NCI-H2227 treated with DMSO at 0.1 percent for 48 hours (cell line): Measurements from ENCODE around the gene EMILIN2.

Source experiments
- DNase-seq: peaks from one replicate; lab custom pipeline; 2025; lab: John Stamatoyannopoulos, UW

The EMILIN2 gene

GRCh38 chr18:2900684-2901422, 54.0 kb downstream of the EMILIN2 start:
- no peak for DNase-seq

GRCh38 chr18:2901423-2901985, 54.7 kb downstream of the EMILIN2 start:
- DNase-seq: no peak

GRCh38 chr18:2902327-2902726, 55.5 kb downstream of the EMILIN2 start:
- no peak for DNase-seq

- no peak for DNase-seq
Observed at GRCh38 chr18:2903006-2903405, 56.2 kb downstream of the EMILIN2 start.

GRCh38 chr18:2905854-2906703, 59.3 kb downstream of the EMILIN2 start:
- DNase-seq: peak; percentile 21

- DNase-seq: peak; percentile 18
Observed at GRCh38 chr18:2906704-2907549, 60.1 kb downstream of the EMILIN2 start.

- DNase-seq: no peak
Observed at GRCh38 chr18:2907550-2908135, 60.8 kb downstream of the EMILIN2 start.

- no peak for DNase-seq
Observed at GRCh38 chr18:2908166-2908945, 61.5 kb downstream of the EMILIN2 start.

- no peak for DNase-seq
Observed at GRCh38 chr18:2908946-2909335, 62.1 kb downstream of the EMILIN2 start.

- no peak for DNase-seq
Observed at GRCh38 chr18:2909431-2910140, 62.8 kb downstream of the EMILIN2 start.

- DNase-seq: no peak
Observed at GRCh38 chr18:2910261-2910660, 63.5 kb downstream of the EMILIN2 start.

- no peak for DNase-seq
Observed at GRCh38 chr18:2910751-2911425, 64.1 kb downstream of the EMILIN2 start.

- DNase-seq: no peak
Observed at GRCh38 chr18:2911533-2911932, 64.7 kb downstream of the EMILIN2 start.

GRCh38 chr18:2912357-2913299, 65.8 kb downstream of the EMILIN2 start:
- DNase-seq: no peak

GRCh38 chr18:2913398-2914005, 66.7 kb downstream of the EMILIN2 start:
- DNase-seq: no peak

GRCh38 chr18:2914185-2914880, 67.5 kb downstream of the EMILIN2 start:
- no peak for DNase-seq

GRCh38 chr18:2914881-2915240, 68.1 kb downstream of the EMILIN2 start:
- no peak for DNase-seq
